ENCODE measurements around the gene EPPIN. TPM values are rescaled to one million over a fixed set of nuclear protein-coding genes. Genes with fewer than 3 reads are reported as not detected.

EPPIN gene
- total RNA-seq, 1 experiment from 2014 or later = 0.26 TPM

- CTCF ChIA-PET = interaction anchor here (0.6 to 1.1 kb wide), 2 partner anchors 134 to 293 kb away, joined by 3 to 4 read pairs; no protein-coding TSS in a partner anchor
- ATAC-seq = no peak
- H3K27me3 Mint-ChIP-seq (ENCODE audit: low read depth) = no peaks in the 10 kb centered on the region; the same call in 1 of the 2 replicates
- no peaks in the 10 kb centered on the region for H3K36me3 Mint-ChIP-seq
- H3K4me3 Mint-ChIP-seq = no peak overlapping the region
- TF ChIP-seq GABPB1 (CRISPR knock-in tag; IDR thresholded peaks at IDR 0.05) = 0 out of 2 replicates have a peak, but pooled peaks have one; percentile 42
- no peak for TF ChIP-seq ZNF138 (CRISPR knock-in tag; conservative IDR thresholded peaks at IDR 0.05)
- peaks cover 3% of the 10 kb centered on the region; the same call in 1 of the 2 replicates for H3K4me1 Mint-ChIP-seq
- DNase-seq (ENCODE audit: low spot score) = no peak
- POLR2A ChIA-PET = no interaction called here
- no peak overlapping the region for H3K27ac Mint-ChIP-seq
- H3K9me3 Mint-ChIP-seq = peaks cover 3% of the 10 kb centered on the region
Measured at GRCh38 chr20:45508068-45508886, 38.9 kb downstream of the EPPIN start.

GRCh38 chr20:45507011-45507820 lies 40.0 kb downstream of the EPPIN start:
- ATAC-seq (no peak), DNase-seq (ENCODE audit: low spot score) (no peak)
- ChIA-PET CTCF (interaction anchor here (0.6 to 1.4 kb wide), 3 partner anchors 133 to 292 kb away, joined by 3 to 4 read pairs (median 3); no protein-coding TSS in a partner anchor), POLR2A (no interaction called here)
- H3K4me1 Mint-ChIP-seq = peaks cover 3% of the 10 kb centered on the region; the same call in 1 of the 2 replicates
- no peak overlapping the region for H3K4me3 Mint-ChIP-seq
- no peak for TF ChIP-seq ATF2 (CRISPR knock-in tag; IDR thresholded peaks at IDR 0.05; ENCODE audit: borderline replicate concordance, low read depth)
- TF ChIP-seq IRF1 (CRISPR knock-in tag; IDR thresholded peaks at IDR 0.05) = no peak
- no peak for TF ChIP-seq CBFB (CRISPR knock-in tag; IDR thresholded peaks at IDR 0.05; ENCODE audit: low read depth)
- no peak for TF ChIP-seq E2F4 (CRISPR knock-in tag; IDR thresholded peaks at IDR 0.05; ENCODE audit: borderline replicate concordance, low read depth)
- no peak for TF ChIP-seq TCF7 (CRISPR knock-in tag; IDR thresholded peaks at IDR 0.05; ENCODE audit: low read depth)
- H3K9me3 Mint-ChIP-seq = peaks cover 2% of the 10 kb centered on the region
- no peak overlapping the region for H3K27ac Mint-ChIP-seq
- no peaks in the 10 kb centered on the region for H3K36me3 Mint-ChIP-seq
- H3K27me3 Mint-ChIP-seq (ENCODE audit: low read depth) = no peaks in the 10 kb centered on the region; the same call in 1 of the 2 replicates

- ATAC-seq = no peak
- no peaks in the 10 kb centered on the region for H3K36me3 Mint-ChIP-seq
- DNase-seq (ENCODE audit: low spot score) = no peak
- ChIA-PET POLR2A (no interaction called here), CTCF (interaction anchor here (1.4 kb wide), 1 partner anchor 195 kb away, joined by 3 read pairs; no protein-coding TSS in a partner anchor)
- no peak overlapping the region for H3K27ac Mint-ChIP-seq
- no peaks in the 10 kb centered on the region for H3K9me3 Mint-ChIP-seq
- peaks cover 3% of the 10 kb centered on the region; the same call in 1 of the 2 replicates for H3K4me1 Mint-ChIP-seq
- TF ChIP-seq USF2 (CRISPR knock-in tag; IDR thresholded peaks at IDR 0.05) = no peak
- no peak for TF ChIP-seq PREB (CRISPR knock-in tag; IDR thresholded peaks at IDR 0.05; ENCODE audit: borderline replicate concordance)
- TF ChIP-seq GRHL2 (CRISPR knock-in tag; IDR thresholded peaks at IDR 0.05; ENCODE audit: insufficient replicate concordance, severe bottlenecking) = no peak
- TF ChIP-seq CREB1 (CRISPR knock-in tag; IDR thresholded peaks at IDR 0.05) = no peak
- peak; percentile 35; the same call in 1 of the 2 replicates for TF ChIP-seq NFYB (CRISPR knock-in tag; conservative IDR thresholded peaks at IDR 0.05; ENCODE audit: low read depth)
- no peak for TF ChIP-seq ZBTB21 (CRISPR knock-in tag; IDR thresholded peaks at IDR 0.05; ENCODE audit: borderline replicate concordance)
- no peak for TF ChIP-seq CTCF (IDR thresholded peaks at IDR 0.05)
- TF ChIP-seq ZNF219 (CRISPR knock-in tag; IDR thresholded peaks at IDR 0.05; ENCODE audit: borderline replicate concordance) = no peak
- TF ChIP-seq ZNF425 (CRISPR knock-in tag; conservative IDR thresholded peaks at IDR 0.05) = no peak
- H3K4me3 Mint-ChIP-seq = no peak overlapping the region
- no peaks in the 10 kb centered on the region; the same call in 1 of the 2 replicates for H3K27me3 Mint-ChIP-seq (ENCODE audit: low read depth)
Measured at GRCh38 chr20:45506398-45506797, 40.8 kb downstream of the EPPIN start.
